IPS-20b (cell line): ENCODE measurements around the gene ANXA4.

ENCODE experiments used
- H3K27ac ChIP-seq: one replicate; pipeline ENCODE4 v1.5.1; 2013; ENCODE audit warnings: low read length
- H3K27me3 ChIP-seq: 2 replicates; pipeline ENCODE4 v1.6.1; 2013; ENCODE audit warnings: mild to moderate bottlenecking, low read length, inconsistent platforms; ENCODE audit not compliant: insufficient read depth
- H3K36me3 ChIP-seq: 2 replicates; pipeline ENCODE4 v1.6.1; 2013; ENCODE audit warnings: low read depth, mild to moderate bottlenecking, inconsistent platforms, low read length, moderate library complexity; ENCODE audit not compliant: insufficient read depth
- H3K4me1 ChIP-seq: 2 replicates; pipeline ENCODE4 v1.6.1; 2013; ENCODE audit warnings: mild to moderate bottlenecking, control low read depth, inconsistent platforms, low read length, moderate library complexity; ENCODE audit not compliant: insufficient read depth
- H3K4me3 ChIP-seq: 2 replicates; pipeline ENCODE4 v1.5.1; 2013; ENCODE audit warnings: mild to moderate bottlenecking, low read length, inconsistent platforms
- H3K9ac ChIP-seq: 2 replicates; pipeline ENCODE4 v1.6.1; 2013; ENCODE audit warnings: low read depth, mild to moderate bottlenecking, inconsistent platforms, low read length, moderate library complexity
- H3K9me3 ChIP-seq: 2 replicates; pipeline ENCODE4 v1.6.1; 2013; ENCODE audit warnings: mild to moderate bottlenecking, low read depth, low read length, inconsistent platforms; ENCODE audit not compliant: insufficient read depth

The ANXA4 gene

DNA sequence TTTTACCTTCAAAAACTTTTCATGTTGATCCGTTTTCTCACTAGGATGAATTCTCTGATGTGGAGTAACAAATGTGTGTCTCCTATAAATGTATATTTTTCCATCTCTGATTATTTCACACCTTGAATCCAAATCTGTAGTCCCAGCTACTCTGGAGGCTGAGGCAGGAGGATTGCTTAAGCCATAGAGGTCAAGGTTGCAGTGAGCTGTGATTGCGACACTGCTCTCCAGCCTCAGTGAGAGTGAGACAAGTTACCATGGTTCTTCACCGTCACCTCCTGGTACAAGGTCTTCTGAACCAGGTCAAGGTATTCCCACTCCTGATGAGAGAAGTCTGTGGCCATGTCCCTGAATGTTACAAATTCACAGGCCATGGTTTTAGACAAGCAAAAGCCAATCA lies 102.6 kb downstream of the ANXA4 start:
- H3K36me3 ChIP-seq = peaks cover 86% of the 10 kb centered on the region

DNA sequence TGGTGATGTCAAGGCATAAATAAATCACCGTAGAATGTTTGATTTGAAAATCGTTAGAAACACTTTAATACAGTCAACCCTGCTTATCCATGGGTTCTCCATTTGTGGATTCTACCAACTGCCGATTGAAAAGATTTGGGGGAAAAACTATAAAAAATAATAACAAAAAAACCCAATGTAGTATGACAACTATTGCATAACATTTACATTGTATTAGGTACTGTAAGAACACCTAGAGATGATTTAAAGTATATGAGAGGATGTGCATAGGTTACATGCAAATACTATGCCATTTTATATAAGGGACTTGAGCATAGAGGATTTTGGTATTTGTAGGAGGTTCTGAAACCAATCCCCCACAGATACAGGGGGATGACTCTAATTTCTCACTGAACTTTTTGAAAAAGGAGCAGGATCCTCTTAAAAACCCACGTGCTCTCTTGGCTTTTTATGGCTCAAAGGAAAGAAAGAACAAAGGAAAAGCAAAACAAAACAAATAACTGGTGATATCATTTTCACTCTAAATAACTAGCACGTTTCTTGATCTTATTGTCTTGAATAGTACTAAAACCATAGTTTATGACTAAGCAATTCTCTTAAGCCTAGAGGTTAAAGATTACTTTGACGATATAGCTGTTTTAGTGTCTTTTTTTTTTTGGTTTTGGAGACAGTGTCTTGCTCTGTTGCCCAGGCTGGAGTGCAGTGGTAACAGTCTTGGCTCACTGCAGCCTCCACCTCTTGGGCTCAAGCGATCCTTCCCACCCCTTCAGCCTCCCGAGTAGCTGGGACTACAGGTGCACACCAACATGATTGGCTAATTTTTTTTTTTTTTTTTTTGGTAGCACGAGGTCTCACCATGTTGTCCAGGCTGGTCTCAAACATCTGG lies 104.5 kb downstream of the ANXA4 start:
- no peak overlapping the region for H3K27ac ChIP-seq

More for the DNA sequence above, 102.6 kb downstream of the ANXA4 start:
- no peaks in the 10 kb centered on the region for H3K4me1 ChIP-seq
- no peaks in the 10 kb centered on the region for H3K9me3 ChIP-seq
- no peak overlapping the region for H3K4me3 ChIP-seq
- no peaks in the 10 kb centered on the region for H3K27me3 ChIP-seq
- no peak overlapping the region for H3K27ac ChIP-seq
- H3K9ac ChIP-seq = no peak overlapping the region

DNA sequence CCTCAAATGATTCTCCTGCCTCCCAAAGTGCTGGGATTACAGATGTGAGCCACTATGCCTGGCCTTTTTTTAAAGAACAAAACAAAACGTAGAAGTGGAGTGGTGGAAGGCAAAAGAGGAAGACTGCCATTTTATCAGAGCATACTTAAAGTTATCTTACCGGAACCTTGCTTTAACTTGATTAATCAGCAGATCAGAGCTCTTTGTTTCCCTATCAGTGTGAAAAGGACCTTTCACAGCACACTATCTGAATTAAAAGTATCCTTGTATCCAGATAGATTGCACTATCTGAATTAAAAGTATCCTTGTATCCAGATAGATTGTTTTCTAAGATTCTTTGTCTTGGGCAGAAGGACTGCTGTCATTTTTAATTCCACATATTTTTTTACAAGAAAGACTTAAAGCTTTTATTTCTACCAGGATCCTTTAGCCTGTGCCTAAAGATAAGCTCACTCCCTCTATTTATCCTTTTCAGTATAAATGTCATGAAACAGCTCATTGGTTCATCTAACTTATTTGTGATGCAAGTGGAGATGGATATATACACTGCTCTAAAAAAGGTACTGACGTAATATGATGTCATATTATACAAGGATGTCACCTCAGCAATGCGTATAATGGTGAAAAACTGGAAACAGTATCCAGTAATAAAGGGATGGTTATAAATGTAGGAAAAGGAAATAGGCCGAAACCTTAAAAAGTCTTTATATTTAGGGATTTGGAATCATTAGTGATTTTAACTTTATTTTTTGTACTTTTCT lies 105.3 kb downstream of the ANXA4 start:
- Histone ChIP-seq H3K27ac (no peak overlapping the region), H3K27me3 (no peaks in the 10 kb centered on the region), H3K9ac (no peak overlapping the region), H3K9me3 (no peaks in the 10 kb centered on the region), H3K4me3 (no peak overlapping the region), H3K4me1 (no peaks in the 10 kb centered on the region), H3K36me3 (peaks cover 84% of the 10 kb centered on the region)

More for the DNA sequence above, 104.5 kb downstream of the ANXA4 start:
- Histone ChIP-seq H3K36me3 (peaks cover 86% of the 10 kb centered on the region), H3K4me3 (no peak overlapping the region), H3K4me1 (no peaks in the 10 kb centered on the region), H3K9me3 (no peaks in the 10 kb centered on the region), H3K27me3 (no peaks in the 10 kb centered on the region), H3K9ac (no peak overlapping the region)

DNA sequence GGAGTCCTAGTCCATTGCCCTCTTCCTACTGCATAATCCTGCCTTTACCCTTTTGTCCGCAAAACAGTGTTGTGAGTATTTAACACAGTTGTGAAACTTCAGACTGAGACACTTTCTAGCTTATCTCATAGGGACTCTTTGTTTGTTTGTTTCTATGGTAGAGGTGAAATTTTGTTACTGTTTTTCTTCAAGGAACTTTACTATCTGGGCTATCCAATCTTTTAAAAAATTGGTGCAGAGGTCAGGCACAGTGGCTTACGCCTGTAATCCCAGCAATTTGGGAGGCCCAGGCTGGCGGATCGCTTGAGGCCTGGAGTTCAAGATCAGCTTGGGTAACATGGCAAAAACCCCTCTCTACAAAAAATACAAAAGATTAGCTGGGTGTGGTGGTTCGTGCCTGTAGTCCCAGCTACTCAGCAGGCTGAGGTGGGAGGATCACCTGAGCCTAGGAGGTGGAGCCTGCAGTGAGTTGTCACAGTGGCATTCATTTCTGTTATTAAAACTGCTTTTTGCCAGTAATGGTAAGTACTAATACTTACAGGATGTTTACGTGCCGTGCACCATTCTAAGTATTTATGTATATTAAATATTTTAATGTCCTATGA lies 106.4 kb downstream of the ANXA4 start:
- Histone ChIP-seq H3K9ac (no peak overlapping the region), H3K4me3 (no peak overlapping the region), H3K27ac (no peak overlapping the region), H3K27me3 (no peaks in the 10 kb centered on the region), H3K4me1 (no peaks in the 10 kb centered on the region), H3K9me3 (no peaks in the 10 kb centered on the region), H3K36me3 (peaks cover 90% of the 10 kb centered on the region)

DNA sequence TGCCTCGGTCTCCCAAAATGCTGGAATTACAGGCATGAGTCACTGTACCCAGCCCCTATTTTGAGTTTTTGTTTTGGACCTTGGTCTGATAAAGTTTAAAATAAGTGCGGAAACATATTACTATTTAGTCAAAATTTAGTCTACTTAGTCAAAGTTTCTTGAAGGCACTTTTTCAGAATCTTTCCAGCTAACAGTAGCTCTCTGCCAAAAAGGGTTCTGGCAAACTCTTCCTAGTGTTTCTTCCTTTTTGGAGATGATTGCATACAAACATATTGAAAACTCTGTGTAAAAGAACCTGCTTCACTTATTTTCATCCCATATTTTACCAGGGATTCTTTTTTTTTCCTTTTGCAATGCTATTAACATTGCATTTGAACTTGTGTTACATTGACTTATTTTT lies 116.3 kb downstream of the ANXA4 start:
- H3K27ac ChIP-seq = no peak overlapping the region
- peaks cover 45% of the 10 kb centered on the region for H3K36me3 ChIP-seq
- H3K27me3 ChIP-seq = no peaks in the 10 kb centered on the region
- no peaks in the 10 kb centered on the region for H3K9me3 ChIP-seq
- H3K4me1 ChIP-seq = no peaks in the 10 kb centered on the region
- H3K4me3 ChIP-seq = no peak overlapping the region
- no peak overlapping the region for H3K9ac ChIP-seq

DNA sequence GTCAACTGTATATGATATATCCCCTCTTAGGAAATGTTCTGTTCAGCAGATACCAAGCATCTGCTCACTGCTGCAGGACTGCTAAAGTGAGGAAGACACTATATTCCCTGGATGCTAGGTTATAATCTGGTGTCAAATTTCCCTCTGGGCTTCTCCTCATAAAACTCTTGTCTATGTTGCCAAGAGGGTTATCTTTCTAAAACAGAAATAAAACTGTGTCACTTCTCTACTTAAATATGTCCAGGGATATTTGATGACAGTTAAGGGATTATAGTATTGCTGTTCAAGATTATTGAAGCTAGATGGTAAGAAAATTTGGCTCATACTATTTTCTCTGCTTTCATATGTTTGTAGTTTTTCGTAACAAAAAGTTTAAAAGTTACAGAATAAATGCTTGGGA lies 121.4 kb downstream of the ANXA4 start:
- H3K9ac ChIP-seq = no peak overlapping the region
- no peak overlapping the region for H3K4me3 ChIP-seq
- no peaks in the 10 kb centered on the region for H3K9me3 ChIP-seq
- H3K27ac ChIP-seq = no peak overlapping the region
- H3K27me3 ChIP-seq = no peaks in the 10 kb centered on the region
- peaks cover 55% of the 10 kb centered on the region for H3K36me3 ChIP-seq
- H3K4me1 ChIP-seq = no peaks in the 10 kb centered on the region
